ENCODE measurements around the gene MICALL1.

Gene MICALL1

DNA sequence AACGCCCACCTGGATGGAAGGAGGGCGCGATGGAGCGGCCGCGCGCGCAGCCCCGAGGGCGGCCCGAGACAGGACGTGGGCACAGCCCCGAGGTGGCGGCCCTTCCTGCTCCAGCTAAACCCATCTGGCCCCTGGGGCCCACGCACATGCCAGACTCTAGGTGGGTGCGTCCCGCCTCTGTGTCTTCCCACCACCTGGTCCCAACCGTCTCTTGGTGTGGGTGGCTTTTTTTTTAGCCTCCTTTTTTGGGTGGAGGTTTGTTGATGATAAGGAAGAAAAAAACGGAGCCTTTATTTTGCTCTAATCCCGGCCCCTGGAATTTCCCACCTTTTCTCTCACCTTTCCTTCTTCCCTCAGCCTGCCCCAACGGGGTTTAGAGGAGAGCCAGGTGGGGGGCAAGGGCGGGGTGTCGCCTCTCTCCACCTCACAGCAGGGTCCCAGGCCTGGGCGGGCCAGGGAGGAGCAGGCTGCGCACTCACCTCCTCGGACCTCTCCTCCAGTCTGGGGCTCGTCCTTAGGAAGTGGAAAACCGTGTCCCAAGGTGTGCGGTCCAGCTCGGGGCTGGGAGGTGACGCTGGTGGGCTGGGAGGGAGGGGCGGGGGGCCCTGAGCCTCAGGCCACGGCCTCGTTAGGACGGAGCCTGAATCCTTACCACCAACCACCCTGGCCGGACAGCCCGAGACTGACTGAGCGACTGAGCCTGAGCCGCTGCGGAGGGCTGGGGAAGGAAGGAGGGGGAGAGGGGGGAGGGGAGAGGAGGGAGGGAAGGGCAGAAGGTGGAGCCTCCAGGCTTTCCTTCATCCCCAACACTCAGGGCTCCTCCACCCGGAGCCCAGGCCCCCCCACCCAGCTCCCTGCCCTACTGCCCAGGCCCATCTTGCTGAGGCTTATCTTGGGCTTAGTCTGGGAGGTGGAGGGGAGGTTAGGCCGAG lies 78.0 kb downstream of the MICALL1 start, which contains the start of gene SOX10:
Gene SOX10 (minus strand): TSS at position 696 of the 932 bp plus-strand sequence. CDS start 771 bp downstream, outside the sequence.
- no peak for DNase-seq (ENCODE audit: low read depth in 2 of 2)

DNA sequence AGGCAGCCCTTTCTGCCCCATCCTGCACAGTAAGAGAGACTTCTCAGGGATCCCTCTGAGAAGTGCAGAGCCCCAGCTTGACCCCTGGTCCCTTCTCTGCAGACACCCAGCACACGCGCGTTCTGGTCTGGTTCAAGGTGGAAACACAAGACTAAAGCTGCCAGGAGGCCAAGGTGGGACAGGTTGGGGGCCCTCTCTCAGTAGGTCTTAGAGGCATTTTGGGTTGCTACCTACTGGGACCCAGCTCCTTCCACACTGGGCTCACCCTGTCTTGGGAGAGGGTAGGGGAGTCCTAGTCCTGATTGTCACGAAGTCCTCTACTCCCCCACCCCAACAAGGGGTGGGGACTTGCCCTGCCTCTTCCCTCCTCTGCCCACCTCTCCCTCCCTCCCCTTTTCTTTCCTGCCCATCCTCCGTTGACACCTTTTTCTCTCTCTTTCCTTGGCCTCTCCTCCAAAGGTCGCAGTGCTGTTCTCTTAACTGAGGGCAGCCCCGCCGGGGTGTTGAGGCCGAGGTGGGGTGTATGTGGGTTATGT lies 79.0 kb downstream of the MICALL1 start:
- DNase-seq (ENCODE audit: low read depth in 2 of 2): no peak

DNA sequence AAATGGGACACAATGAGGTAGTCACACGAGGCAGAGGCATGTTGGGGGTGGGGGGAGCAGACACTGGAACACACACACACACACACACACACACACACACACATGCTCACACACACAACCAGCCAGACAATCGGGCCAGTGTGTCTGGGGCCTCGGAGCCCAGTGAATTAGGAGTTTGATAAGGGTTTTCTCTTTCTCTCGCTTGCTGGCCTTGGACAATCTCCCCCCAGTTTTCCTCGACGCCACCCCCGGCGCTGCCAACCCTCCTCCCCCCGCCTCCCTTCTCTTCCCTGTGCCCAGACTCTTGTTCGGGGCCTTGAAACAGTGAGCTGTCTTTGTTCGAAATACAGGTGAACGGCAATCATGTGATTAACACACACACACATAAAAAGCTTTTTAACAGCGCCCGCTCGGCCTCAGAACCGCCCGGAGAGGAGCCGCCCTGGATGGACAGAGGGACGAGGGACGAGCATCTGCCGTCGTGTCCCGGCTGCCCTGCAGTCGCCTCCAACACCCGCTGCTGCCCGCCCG lies 79.7 kb downstream of the MICALL1 start:
- no peak for DNase-seq (ENCODE audit: low read depth in 2 of 2)

DNA sequence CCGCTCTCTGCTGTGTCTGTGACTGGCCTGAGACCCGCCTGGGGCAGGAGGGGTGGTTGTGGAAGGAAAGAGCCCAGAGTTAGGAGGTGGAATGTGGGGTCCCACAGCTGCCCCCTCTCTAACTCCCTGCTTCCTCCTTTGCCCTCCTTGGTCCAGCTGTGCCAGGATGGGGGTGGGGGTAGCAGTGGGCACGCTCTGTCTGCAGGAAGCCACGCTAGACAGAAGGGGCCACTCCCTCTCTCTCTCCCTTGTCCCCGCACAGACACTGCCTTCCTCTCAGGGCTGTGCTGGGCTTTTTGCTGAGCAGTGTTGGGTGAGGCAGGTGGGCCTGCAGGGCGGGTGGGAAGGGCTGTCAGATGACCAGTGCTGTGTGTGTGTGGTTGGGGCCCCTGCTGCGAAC lies 80.3 kb downstream of the MICALL1 start:
- no peak for DNase-seq (ENCODE audit: low read depth in 2 of 2)

DNA sequence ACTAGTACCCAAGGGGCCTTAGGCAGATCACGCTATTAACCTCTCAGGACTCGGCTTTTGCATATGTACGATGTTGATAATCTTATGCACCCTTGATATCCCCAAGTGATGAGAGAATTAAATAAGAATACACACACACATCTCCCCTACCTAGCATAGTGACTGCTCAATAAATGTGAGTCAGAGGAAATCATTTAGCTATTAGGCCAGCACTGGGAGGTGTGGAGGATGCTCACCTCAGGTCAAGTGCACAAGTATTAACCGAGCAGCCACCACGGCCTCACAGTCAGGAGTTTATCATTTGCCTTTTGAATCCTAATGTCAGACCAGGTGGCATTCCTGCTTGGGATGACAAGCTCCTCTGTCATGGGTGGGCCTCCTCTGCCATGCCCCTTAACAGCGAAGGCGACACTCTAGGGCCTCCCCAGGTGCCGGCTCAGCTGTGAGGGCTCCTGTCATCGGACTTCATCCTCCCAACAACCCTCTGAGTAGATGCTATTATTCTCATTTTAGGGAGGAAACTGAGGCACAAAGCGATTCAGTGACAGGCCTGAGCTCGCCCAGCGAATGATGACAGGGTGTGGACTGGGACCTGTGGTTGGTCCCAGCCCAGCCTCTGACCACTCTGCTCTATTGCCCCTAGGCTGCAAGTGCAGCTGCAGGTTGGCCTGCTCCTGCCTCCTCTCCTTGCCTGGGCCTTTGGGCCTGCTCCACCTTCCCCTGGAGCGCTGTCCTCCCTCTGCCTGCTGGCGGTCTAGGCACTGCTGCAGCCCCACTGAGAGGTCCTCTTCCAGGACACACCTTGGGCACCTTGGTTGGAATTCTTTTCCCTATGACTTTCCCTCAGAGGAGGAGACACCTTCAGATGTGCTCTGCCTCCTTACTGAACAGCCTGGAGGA lies 83.3 kb downstream of the MICALL1 start:
- no peak for DNase-seq (ENCODE audit: low read depth in 2 of 2)

DNA sequence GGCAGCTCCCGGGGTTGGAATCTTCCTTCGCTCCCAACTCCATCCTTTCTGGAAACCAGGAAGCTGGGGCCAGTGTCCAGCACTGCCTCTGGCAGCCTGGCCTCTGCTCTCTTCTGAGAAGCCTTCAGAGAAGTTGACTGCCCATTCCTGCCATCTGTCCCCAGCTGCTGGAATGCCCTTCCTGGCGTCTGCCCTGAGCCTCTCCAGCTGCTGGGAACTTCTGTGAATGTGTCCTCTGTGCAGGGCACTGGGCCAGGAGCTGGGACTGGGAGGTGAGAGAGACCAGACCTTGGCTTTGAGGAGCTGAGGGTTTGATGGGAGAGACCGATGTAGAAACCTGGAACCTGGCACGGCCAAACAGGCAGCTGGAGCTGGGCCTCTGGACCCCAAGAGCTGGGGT lies 84.2 kb downstream of the MICALL1 start:
- no peak for DNase-seq (ENCODE audit: low read depth in 2 of 2)

DNA sequence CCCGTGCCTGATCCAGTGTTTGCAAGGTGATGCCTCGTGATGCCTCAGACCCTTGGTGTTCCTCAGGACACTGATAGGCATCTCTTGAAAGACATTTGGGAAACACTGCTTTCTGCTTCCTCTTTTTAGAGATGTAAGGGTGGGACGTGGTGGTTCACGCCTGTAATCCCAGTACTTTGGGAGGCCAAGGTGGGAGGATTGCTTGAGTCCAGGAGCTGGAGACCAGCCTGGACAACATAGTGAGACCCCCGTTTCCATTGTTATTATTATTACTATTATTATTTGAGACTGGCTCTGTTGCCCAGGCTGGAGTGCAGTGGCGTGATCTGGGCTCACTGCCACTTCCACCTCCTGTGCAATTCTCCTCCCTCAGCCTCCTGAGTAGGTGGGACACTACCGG lies 84.8 kb downstream of the MICALL1 start:
- DNase-seq (ENCODE audit: low read depth in 2 of 2): no peak

DNA sequence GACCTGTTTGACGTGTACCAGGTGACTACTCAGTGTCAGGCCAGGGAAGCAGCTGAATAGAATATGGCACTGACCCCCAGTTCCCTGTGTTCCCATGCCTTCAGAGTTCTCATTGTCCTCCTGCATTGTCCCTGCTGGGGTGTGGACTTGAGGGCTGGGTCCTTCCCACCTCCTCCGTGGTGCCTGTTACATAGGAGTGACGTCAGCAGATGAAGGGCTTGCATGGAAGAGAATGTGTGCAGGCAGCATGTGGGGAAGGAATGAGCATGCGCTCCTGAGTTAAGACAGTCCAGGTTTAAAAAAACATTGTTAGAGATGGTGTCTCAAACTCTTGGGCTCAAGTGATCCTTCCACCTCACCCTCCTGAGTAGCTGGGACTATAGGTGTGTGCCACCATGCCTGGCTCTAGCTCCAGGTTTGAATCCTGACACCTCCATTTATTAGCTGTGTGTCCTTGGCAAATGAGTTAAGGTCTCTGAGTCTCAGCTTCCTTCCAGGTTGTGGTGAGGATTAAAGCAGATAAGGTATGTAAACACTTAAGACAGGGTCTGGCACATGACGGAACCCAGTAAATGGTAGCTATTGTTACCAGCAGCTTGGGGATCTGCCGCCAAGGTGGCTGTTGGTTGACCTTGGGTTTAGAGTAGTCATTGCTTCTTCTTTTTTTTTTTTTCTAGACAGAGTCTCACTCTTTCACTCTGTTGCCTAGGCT lies 85.8 kb downstream of the MICALL1 start:
- DNase-seq (ENCODE audit: low read depth in 2 of 2): no peak

Data from stimulated activated CD8-positive, alpha-beta memory T cell treated with anti-CD3 and anti-CD28 coated beads, Interleukin-7, amount 100 ng/mL, for 1 hour (primary cell).